ENCODE results near the gene EPS15. TPM values are rescaled to one million over a fixed set of nuclear protein-coding genes. Genes with fewer than 3 reads are reported as not detected.

EPS15 gene
- total RNA-seq, 1 donor from 2014 or later, result 37.1 TPM

DNA sequence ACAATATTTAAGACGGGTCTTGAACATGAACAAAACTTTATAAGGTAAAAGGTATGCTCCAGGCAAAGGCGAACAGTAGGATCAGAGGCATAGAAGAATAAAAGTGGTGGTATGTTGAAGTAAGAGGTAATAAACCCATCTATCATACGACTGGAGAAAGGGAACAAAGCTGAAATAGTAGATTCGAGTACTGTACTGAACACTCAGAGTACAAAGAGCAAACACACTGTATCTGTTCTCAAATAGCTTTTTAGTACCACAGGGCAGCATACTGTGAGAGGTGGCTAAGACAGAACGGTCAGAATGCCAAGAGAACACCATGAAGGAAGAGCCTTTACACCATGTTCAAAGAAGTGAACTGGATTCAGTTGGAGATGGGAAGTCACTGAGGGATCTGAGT lies 83.2 kb downstream of the EPS15 start:
- no peak overlapping the region for H3K4me3 ChIP-seq (ENCODE audit: low read depth, low read length)
- no peaks in the 10 kb centered on the region for H3K36me3 ChIP-seq (ENCODE audit: control insufficient read depth, insufficient read depth, low read length)
- H3K27me3 ChIP-seq (ENCODE audit: control insufficient read depth, insufficient read depth, low read length), result no peaks in the 10 kb centered on the region
- no peak for DNase-seq (ENCODE audit: low read depth)
- TF ChIP-seq, protein P1, sequence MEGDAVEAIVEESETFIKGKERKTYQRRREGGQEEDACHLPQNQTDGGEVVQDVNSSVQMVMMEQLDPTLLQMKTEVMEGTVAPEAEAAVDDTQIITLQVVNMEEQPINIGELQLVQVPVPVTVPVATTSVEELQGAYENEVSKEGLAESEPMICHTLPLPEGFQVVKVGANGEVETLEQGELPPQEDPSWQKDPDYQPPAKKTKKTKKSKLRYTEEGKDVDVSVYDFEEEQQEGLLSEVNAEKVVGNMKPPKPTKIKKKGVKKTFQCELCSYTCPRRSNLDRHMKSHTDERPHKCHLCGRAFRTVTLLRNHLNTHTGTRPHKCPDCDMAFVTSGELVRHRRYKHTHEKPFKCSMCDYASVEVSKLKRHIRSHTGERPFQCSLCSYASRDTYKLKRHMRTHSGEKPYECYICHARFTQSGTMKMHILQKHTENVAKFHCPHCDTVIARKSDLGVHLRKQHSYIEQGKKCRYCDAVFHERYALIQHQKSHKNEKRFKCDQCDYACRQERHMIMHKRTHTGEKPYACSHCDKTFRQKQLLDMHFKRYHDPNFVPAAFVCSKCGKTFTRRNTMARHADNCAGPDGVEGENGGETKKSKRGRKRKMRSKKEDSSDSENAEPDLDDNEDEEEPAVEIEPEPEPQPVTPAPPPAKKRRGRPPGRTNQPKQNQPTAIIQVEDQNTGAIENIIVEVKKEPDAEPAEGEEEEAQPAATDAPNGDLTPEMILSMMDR (IDR thresholded peaks at IDR 0.05; ENCODE audit: insufficient read depth, low read length, poor library complexity, severe bottlenecking), result no peak

DNA sequence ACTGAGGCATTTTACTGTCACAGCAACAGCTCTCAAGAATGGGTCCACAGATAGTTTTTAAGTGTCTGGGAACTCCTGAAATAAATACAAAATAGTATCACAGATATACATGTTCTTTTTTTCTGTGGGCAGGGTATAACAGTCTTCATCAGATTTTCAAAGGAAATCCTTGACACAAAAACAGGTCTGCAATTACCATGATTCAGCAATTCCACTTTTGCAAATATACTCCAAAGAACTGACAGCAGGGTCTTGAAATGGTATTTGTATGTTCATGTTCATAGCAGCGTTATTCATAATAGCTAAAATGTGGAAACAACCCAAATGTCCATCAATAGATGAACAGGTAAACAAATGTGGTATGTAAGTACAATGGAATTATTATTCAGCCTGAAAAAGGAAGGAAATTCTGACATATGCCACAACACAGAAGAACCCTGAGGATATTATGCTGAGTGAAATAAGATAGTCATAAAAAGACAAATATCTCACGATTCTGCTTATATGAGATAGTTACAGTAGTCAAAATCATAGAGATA lies 85.0 kb downstream of the EPS15 start:
- TF ChIP-seq, protein P1 (IDR thresholded peaks at IDR 0.05; ENCODE audit: insufficient read depth, low read length, poor library complexity, severe bottlenecking), result no peak
- DNase-seq (ENCODE audit: low read depth), result no peak
- H3K4me3 ChIP-seq (ENCODE audit: low read depth, low read length), result no peak overlapping the region

GRCh38 chr1:51433269-51433971 lies 85.6 kb downstream of the EPS15 start:
- Histone ChIP-seq H3K4me3 (ENCODE audit: low read depth, low read length) (no peak overlapping the region), H3K36me3 (ENCODE audit: control insufficient read depth, insufficient read depth, low read length) (no peaks in the 10 kb centered on the region), H3K27me3 (ENCODE audit: control insufficient read depth, insufficient read depth, low read length) (no peaks in the 10 kb centered on the region)
- TF ChIP-seq, protein P1 (IDR thresholded peaks at IDR 0.05; ENCODE audit: insufficient read depth, low read length, poor library complexity, severe bottlenecking), result no peak
- DNase-seq (ENCODE audit: low read depth), result no peak

More for the DNA sequence above, 85.0 kb downstream of the EPS15 start:
- no peaks in the 10 kb centered on the region for H3K36me3 ChIP-seq (ENCODE audit: control insufficient read depth, insufficient read depth, low read length)
- H3K27me3 ChIP-seq (ENCODE audit: control insufficient read depth, insufficient read depth, low read length), result no peaks in the 10 kb centered on the region

DNA sequence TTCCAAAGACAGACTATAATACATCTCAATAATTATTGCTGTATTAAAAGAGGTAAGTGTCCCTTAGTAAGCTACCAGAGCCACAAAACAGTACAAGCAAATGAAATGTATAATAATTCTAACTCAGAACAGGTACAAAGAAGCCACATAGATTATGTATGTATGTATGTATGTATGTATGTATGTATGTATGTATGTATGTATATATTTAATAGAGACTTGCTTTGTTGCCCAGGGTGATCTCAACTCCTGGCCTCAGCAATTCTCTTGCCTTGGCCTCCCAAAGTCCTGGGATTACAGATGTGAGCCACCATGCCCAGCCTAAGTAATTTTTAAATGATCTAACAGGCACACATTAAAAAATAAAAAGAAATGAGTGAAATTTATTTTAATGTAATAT lies 86.9 kb downstream of the EPS15 start:
- H3K36me3 ChIP-seq (ENCODE audit: control insufficient read depth, insufficient read depth, low read length), result no peaks in the 10 kb centered on the region
- TF ChIP-seq, protein P1 (IDR thresholded peaks at IDR 0.05; ENCODE audit: insufficient read depth, low read length, poor library complexity, severe bottlenecking), result no peak
- H3K27me3 ChIP-seq (ENCODE audit: control insufficient read depth, insufficient read depth, low read length), result no peaks in the 10 kb centered on the region

GRCh38 chr1:51427438-51427837 lies 91.6 kb downstream of the EPS15 start:
- TF ChIP-seq, protein P1 (IDR thresholded peaks at IDR 0.05; ENCODE audit: insufficient read depth, low read length, poor library complexity, severe bottlenecking), result no peak
- no peaks in the 10 kb centered on the region for H3K36me3 ChIP-seq (ENCODE audit: control insufficient read depth, insufficient read depth, low read length)
- DNase-seq (ENCODE audit: low read depth), result no peak
- no peak overlapping the region for H3K4me3 ChIP-seq (ENCODE audit: low read depth, low read length)
- H3K27me3 ChIP-seq (ENCODE audit: control insufficient read depth, insufficient read depth, low read length), result no peaks in the 10 kb centered on the region

More for the DNA sequence above, 86.9 kb downstream of the EPS15 start:
- no peak for DNase-seq (ENCODE audit: low read depth)
- no peak overlapping the region for H3K4me3 ChIP-seq (ENCODE audit: low read depth, low read length)

DNA sequence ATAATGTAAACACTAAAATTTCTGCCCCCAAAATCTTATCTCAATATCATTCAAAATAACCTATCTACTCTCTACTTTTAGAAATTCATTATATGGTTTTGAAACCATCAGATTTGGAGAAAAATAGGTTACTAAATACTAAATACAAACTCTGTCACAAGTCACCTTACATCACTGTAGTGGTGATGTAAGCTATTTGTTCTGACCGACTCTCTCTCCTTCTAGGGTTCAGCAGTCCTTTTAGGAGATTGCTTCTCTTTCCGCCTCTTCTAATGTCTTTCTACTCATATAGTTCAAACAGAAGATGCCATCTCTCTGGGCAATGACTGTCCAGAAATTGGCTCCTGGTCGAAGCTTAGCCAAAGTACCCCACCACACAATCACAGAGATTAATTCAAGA lies 93.1 kb downstream of the EPS15 start:
- no peaks in the 10 kb centered on the region for H3K27me3 ChIP-seq (ENCODE audit: control insufficient read depth, insufficient read depth, low read length)

More for the DNA sequence above, 93.1 kb downstream of the EPS15 start:
- H3K36me3 ChIP-seq (ENCODE audit: control insufficient read depth, insufficient read depth, low read length), result no peaks in the 10 kb centered on the region
- no peak overlapping the region for H3K4me3 ChIP-seq (ENCODE audit: low read depth, low read length)
- TF ChIP-seq, protein P1 (IDR thresholded peaks at IDR 0.05; ENCODE audit: insufficient read depth, low read length, poor library complexity, severe bottlenecking), result no peak
- DNase-seq (ENCODE audit: low read depth), result no peak

Data from kidney epithelial cell (primary cell).